Measurements from ENCODE around the gene ARMC2.

- TF ChIP-seq MAX (IDR thresholded peaks at IDR 0.05; ENCODE audit: insufficient read depth, insufficient read length): no peak
- TF ChIP-seq JUN (IDR thresholded peaks at IDR 0.05; ENCODE audit: borderline replicate concordance, insufficient read depth, insufficient read length, low read depth): no peak
- TF ChIP-seq POLR2A (IDR thresholded peaks at IDR 0.05; ENCODE audit: low read depth, low read length): no peak
- TF ChIP-seq POLR2AphosphoS5 (IDR thresholded peaks at IDR 0.05; ENCODE audit: insufficient read depth, low read depth, low read length): no peak
- TF ChIP-seq CTCF (IDR thresholded peaks at IDR 0.05; ENCODE audit: extremely low read depth in 1 of 2, insufficient read depth in 1 of 2, low read depth in 1 of 2, low read length in 2 of 2): no peak
Observed at GRCh38 chr6:108801366-108801765, 46.9 kb upstream of the ARMC2 start.
